OCI-LY7 (cell line): Measurements from ENCODE around the gene CIDEB. TPM values are rescaled to one million over a fixed set of nuclear protein-coding genes. Genes with fewer than 3 reads are reported as not detected.

Source experiments
- BruUV-seq: library from RNA; stranded (reverse); fragments of 400-500 nt; replicated peaks from 2 replicates; lab custom pipeline; 2021; lab: Mats Ljungman, UMichigan
- CTCF ChIA-PET: fragments of 300-600 bp; sonication (Branson Sonifier 250); formaldehyde crosslinking; loops from one replicate; lab custom pipeline; 2022; ENCODE audit warnings: antibody characterized with exemption; ENCODE audit not compliant: unreplicated experiment; lab: Charles Lee
- POLR2A ChIA-PET: fragments of 300-600 bp; sonication (Branson Sonifier 250); formaldehyde crosslinking; loops from one replicate; lab custom pipeline; 2022; ENCODE audit warnings: antibody characterized with exemption; lab: Charles Lee
- DNase-seq: peaks from one replicate; pipeline ENCODE4 v3.0.0-alpha.2; 2015; ENCODE audit warnings: low spot score
- H2AFZ ChIP-seq: fragments of 200-600 bp; sonication (generic), shearing (Covaris generic); 2 replicates; pipeline ENCODE4 v1.6.1; 2014; ENCODE audit warnings: mild to moderate bottlenecking, antibody characterized with exemption, low read length, moderate library complexity
- H3K27ac ChIP-seq: fragments of 200-600 bp; sonication (generic); 2 replicates; pipeline ENCODE4 v1.5.1; 2014; ENCODE audit warnings: mixed run types, low read depth, mild to moderate bottlenecking, moderate library complexity, low read length, inconsistent platforms; ENCODE audit not compliant: poor library complexity, severe bottlenecking
- H3K36me3 ChIP-seq: fragments of 200-600 bp; sonication (generic); 2 replicates; pipeline ENCODE4 v1.6.1; 2014; ENCODE audit warnings: mild to moderate bottlenecking, antibody characterized with exemption, low read length, moderate library complexity, mixed read lengths; ENCODE audit not compliant: insufficient read depth
- H3K4me1 ChIP-seq: fragments of 200-600 bp; sonication (generic); 2 replicates; pipeline ENCODE4 v1.5.1; 2014; ENCODE audit warnings: mild to moderate bottlenecking, low read length; ENCODE audit not compliant: insufficient read depth, poor library complexity, severe bottlenecking
- H3K4me2 ChIP-seq: fragments of 200-600 bp; sonication (generic); 2 replicates; pipeline ENCODE4 v1.6.1; 2014; ENCODE audit warnings: mild to moderate bottlenecking, low read length
- H3K4me3 ChIP-seq: fragments of 200-600 bp; sonication (generic); 2 replicates; pipeline ENCODE4 v1.5.1; 2014; ENCODE audit warnings: mild to moderate bottlenecking, low read depth, low read length; ENCODE audit not compliant: poor library complexity, severe bottlenecking
- H3K79me2 ChIP-seq: fragments of 200-600 bp; sonication (generic); 2 replicates; pipeline ENCODE4 v1.6.1; 2016; ENCODE audit warnings: low read depth, mild to moderate bottlenecking, low read length, moderate library complexity, mixed read lengths; ENCODE audit not compliant: insufficient read depth
- H3K9me2 ChIP-seq: fragments of 200-600 bp; sonication (generic); 2 replicates; pipeline ENCODE4 v1.6.1; 2016; ENCODE audit warnings: mild to moderate bottlenecking, low read length, mixed read lengths; ENCODE audit not compliant: insufficient read depth
- H3K9me3 ChIP-seq: fragments of 200-600 bp; sonication (generic); 2 replicates; pipeline ENCODE4 v1.6.1; 2014; ENCODE audit warnings: mild to moderate bottlenecking, mixed run types, low read length, mixed read lengths
- H4K20me1 ChIP-seq: fragments of 200-600 bp; sonication (generic); 2 replicates; pipeline ENCODE4 v1.6.1; 2014; ENCODE audit warnings: mild to moderate bottlenecking, antibody characterized with exemption, low read length, moderate library complexity, mixed read lengths; ENCODE audit not compliant: insufficient read depth
- EZH2phosphoT487 ChIP-seq: fragments of 200-600 bp; sonication (generic); IDR thresholded peaks from 2 replicates; pipeline ENCODE4 v1.6.1; 2018; ENCODE audit warnings: low read depth, borderline replicate concordance, mild to moderate bottlenecking, mixed run types, antibody characterized with exemption, low read length, moderate library complexity, mixed read lengths
- intact Hi-C: fragments of 100-400 bp; cut with micrococcal nuclease; formaldehyde crosslinking; loops from one replicate; pipeline ENCODE4 v1.10.0; 2022; ENCODE audit not compliant: unreplicated experiment
- total RNA-seq, 2 experiments: library from RNA; depleted of rRNA in 1 of 2; stranded (reverse); fragments of >200 nt in 1 of 2; shearing (Covaris generic) in 1 of 2; gene quantifications; 2 replicates each; pipeline ENCODE4 v1.2.3, GENCODE V29; 2014 to 2022
- TF ChIP-seq, protein P1 (sequence below): fragments of 200-600 bp; sonication (generic); conservative IDR thresholded peaks from 2 replicates; pipeline ENCODE4 v1.5.1; 2014; ENCODE audit warnings: mild to moderate bottlenecking, antibody characterized with exemption, low read length, moderate library complexity, mixed read lengths

Gene CIDEB
- total RNA-seq, 2 experiments from 2014 or later, result 1.6 TPM; not detected in 1

DNA sequence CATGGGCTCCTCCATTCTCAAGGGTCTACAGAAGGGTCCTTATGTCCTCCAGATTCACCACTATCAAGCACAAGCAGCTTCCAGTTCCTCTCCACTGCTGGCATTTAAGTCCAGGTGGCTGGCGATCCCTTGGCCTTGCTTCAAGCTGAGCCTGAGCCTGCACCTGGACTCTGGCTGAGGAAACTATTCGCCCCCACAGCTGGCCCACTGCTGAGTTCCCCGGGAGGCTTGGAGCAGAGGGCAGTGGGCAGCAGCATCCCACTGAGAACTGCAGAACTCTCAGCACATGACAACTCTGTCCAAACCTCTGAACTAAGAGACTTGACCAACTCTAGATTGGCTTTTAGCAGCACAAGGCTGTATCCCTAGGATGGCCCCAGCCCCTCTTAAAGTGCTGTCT, 25.0 kb downstream of the CIDEB start:
- intact Hi-C loops, result no loop called here
- CTCF ChIA-PET, result interaction anchor here (0.8 kb wide), 1 partner anchor 21 kb away, joined by 3 read pairs; no protein-coding TSS in a partner anchor

DNA sequence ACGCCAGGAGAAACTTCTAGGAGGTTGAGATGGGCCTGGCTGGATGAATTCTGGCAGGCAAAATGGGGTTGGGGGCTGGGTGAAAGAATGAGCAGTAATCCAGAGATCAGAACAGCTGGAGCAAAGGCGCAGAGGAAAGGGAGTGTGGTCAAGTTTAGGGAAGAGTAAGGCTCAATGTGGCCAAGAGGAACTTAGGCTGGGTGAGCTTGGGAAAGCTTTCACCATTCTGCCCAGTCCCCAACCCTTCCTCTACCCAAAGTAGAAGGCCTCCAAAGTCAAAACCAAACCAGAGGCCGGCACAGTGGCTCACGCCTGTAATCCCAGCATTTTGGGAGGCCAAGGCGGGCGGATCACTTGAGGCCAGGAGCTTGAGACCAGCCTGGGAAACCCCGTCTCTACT, 26.1 kb downstream of the CIDEB start:
- no peak overlapping the region for H3K4me3 ChIP-seq
- H3K27ac ChIP-seq, result no peak overlapping the region
- TF ChIP-seq, protein P1, sequence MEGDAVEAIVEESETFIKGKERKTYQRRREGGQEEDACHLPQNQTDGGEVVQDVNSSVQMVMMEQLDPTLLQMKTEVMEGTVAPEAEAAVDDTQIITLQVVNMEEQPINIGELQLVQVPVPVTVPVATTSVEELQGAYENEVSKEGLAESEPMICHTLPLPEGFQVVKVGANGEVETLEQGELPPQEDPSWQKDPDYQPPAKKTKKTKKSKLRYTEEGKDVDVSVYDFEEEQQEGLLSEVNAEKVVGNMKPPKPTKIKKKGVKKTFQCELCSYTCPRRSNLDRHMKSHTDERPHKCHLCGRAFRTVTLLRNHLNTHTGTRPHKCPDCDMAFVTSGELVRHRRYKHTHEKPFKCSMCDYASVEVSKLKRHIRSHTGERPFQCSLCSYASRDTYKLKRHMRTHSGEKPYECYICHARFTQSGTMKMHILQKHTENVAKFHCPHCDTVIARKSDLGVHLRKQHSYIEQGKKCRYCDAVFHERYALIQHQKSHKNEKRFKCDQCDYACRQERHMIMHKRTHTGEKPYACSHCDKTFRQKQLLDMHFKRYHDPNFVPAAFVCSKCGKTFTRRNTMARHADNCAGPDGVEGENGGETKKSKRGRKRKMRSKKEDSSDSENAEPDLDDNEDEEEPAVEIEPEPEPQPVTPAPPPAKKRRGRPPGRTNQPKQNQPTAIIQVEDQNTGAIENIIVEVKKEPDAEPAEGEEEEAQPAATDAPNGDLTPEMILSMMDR, result no peak
- TF ChIP-seq EZH2phosphoT487, result no peak
- DNase-seq, result no peak
- no peak overlapping the region for H2AFZ ChIP-seq
- H4K20me1 ChIP-seq, result no peaks in the 10 kb centered on the region
- H3K36me3 ChIP-seq, result no peaks in the 10 kb centered on the region
- no TSS peak for BruUV-seq
- no peak overlapping the region for H3K4me2 ChIP-seq
- peaks cover 7% of the 10 kb centered on the region for H3K4me1 ChIP-seq
- no peaks in the 10 kb centered on the region for H3K9me2 ChIP-seq
- no peaks in the 10 kb centered on the region for H3K9me3 ChIP-seq
- H3K79me2 ChIP-seq, result no peaks in the 10 kb centered on the region
- intact Hi-C loops, result no loop called here
- ChIA-PET POLR2A (no interaction called here), CTCF (no interaction called here)

More for the DNA sequence above, 25.0 kb downstream of the CIDEB start:
- Histone ChIP-seq H2AFZ (no peak overlapping the region), H3K36me3 (no peaks in the 10 kb centered on the region), H3K4me1 (peaks cover 7% of the 10 kb centered on the region), H3K9me3 (no peaks in the 10 kb centered on the region), H3K4me3 (no peak overlapping the region), H3K79me2 (no peaks in the 10 kb centered on the region), H4K20me1 (no peaks in the 10 kb centered on the region), H3K9me2 (no peaks in the 10 kb centered on the region), H3K27ac (no peak overlapping the region), H3K4me2 (no peak overlapping the region)
- TF ChIP-seq, protein P1, result no peak
- TF ChIP-seq EZH2phosphoT487, result no peak
- no TSS peak for BruUV-seq
- POLR2A ChIA-PET, result interaction anchor here (1.0 to 1.4 kb wide), 2 partner anchors 35 to 39 kb away, joined by 4 to 5 read pairs; no protein-coding TSS in a partner anchor
- no peak for DNase-seq

DNA sequence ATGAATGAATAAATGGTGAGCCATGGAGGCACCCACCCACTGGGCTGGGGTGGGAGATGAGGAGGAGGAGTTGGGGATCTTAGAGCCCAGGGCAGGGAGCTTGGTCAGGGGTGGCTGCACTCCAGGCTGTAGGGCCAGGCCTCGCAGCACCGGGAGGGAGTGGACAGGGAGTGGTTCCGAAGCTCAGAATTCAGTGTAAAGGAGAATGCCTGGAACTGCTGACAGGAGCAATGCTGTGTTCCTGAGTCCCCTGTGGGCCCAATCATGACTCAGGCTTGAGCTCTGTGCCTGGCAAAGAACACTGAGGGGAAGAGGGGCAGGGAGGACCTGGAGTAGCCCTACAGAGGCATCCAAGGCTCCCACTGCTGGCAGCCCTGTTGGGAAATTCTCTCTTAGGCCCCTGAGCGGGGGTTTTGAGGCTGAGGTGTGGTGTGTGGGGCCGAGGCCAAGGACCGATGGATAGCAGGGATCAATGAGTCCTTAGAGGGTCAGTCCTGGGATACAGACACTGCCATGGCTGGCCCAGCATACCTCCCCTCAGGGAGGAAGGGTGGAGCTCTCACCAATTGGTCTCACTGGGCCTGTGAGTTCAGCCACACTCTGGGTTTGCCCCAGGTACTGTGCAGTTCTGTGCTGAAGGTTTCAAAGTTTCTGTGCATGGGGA, 26.8 kb downstream of the CIDEB start:
- Histone ChIP-seq H4K20me1 (no peaks in the 10 kb centered on the region), H3K27ac (no peak overlapping the region), H3K4me3 (no peak overlapping the region), H3K9me3 (no peaks in the 10 kb centered on the region), H3K9me2 (no peaks in the 10 kb centered on the region), H3K4me1 (peaks cover 7% of the 10 kb centered on the region), H3K4me2 (no peak overlapping the region), H2AFZ (no peak overlapping the region), H3K79me2 (no peaks in the 10 kb centered on the region), H3K36me3 (no peaks in the 10 kb centered on the region)
- DNase-seq, result no peak
- no TSS peak for BruUV-seq
- intact Hi-C loops, result no loop called here
- POLR2A ChIA-PET, result interaction anchor here (0.9 kb wide), 1 partner anchor 38 kb away, joined by 3 read pairs; the partner anchor contains the start of gene TINF2
- CTCF ChIA-PET, result interaction anchor here (0.6 to 0.7 kb wide), 2 partner anchors 38 to 145 kb away, joined by 3 read pairs; partner anchors contain the start of gene PSME1
- TF ChIP-seq, protein P1, result no peak
- no peak for TF ChIP-seq EZH2phosphoT487
